Bronchial epithelial cell (primary cell): ENCODE measurements around the gene BATF. TPM values are rescaled to one million over a fixed set of nuclear protein-coding genes. Genes with fewer than 3 reads are reported as not detected.

Experiments
- DNase-seq: peaks from one replicate; pipeline ENCODE4 v3.0.0-alpha.2; 2010; ENCODE audit warnings: low read depth
- FAIRE-seq: peaks from 2 replicates; lab custom pipeline; 2011; peaks lifted over from hg19 to GRCh38; lab: Jason Lieb, UNC
- H3K27me3 ChIP-seq: 2 replicates; pipeline ENCODE4 v1.5.1; 2011; ENCODE audit warnings: low read length; ENCODE audit not compliant: control insufficient read depth, insufficient read depth
- H3K36me3 ChIP-seq: 2 replicates; pipeline ENCODE4 v1.5.1; 2011; ENCODE audit warnings: low read length; ENCODE audit not compliant: control insufficient read depth, insufficient read depth
- H3K4me3 ChIP-seq: 2 replicates; pipeline ENCODE4 v1.5.1; 2011; ENCODE audit warnings: mild to moderate bottlenecking, low read depth, low read length, control low read depth
- CTCF ChIP-seq: IDR thresholded peaks from 2 replicates; pipeline ENCODE4 v1.5.1; 2011; ENCODE audit warnings: mild to moderate bottlenecking, moderate library complexity, low read length, control low read depth, inconsistent platforms; ENCODE audit not compliant: insufficient read depth, severe bottlenecking
- total RNA-seq: library from RNA; depleted of rRNA; stranded (reverse); fragments of >200 nt; gene quantifications from 2 replicates; pipeline ENCODE4 v1.2.1, GENCODE V29; 2014

Gene BATF
- total RNA-seq, 1 donor from 2014 or later: 3.4 TPM

- DNase-seq (no peak), FAIRE-seq (no peak)
- TF ChIP-seq CTCF: no peak
- no peaks in the 10 kb centered on the region for H3K27me3 ChIP-seq
- H3K36me3 ChIP-seq: no peaks in the 10 kb centered on the region
- H3K4me3 ChIP-seq: no peak overlapping the region
Measured at GRCh38 chr14:75545907-75546306, 23.6 kb downstream of the BATF start.

GRCh38 chr14:75547552-75548250 lies 25.4 kb downstream of the BATF start:
- H3K36me3 ChIP-seq: no peaks in the 10 kb centered on the region

GRCh38 chr14:75548544-75548943 lies 26.3 kb downstream of the BATF start:
- H3K36me3 ChIP-seq: no peaks in the 10 kb centered on the region
- no peak for TF ChIP-seq CTCF
- no peaks in the 10 kb centered on the region for H3K27me3 ChIP-seq
- DNase-seq (no peak), FAIRE-seq (no peak)
- no peak overlapping the region for H3K4me3 ChIP-seq

More at GRCh38 chr14:75547552-75548250, 25.4 kb downstream of the BATF start:
- DNase-seq (no peak), FAIRE-seq (no peak)
- Histone ChIP-seq H3K4me3 (no peak overlapping the region), H3K27me3 (no peaks in the 10 kb centered on the region)
- TF ChIP-seq CTCF: no peak

- no peaks in the 10 kb centered on the region for H3K36me3 ChIP-seq
- FAIRE-seq: no peak
- H3K27me3 ChIP-seq: no peaks in the 10 kb centered on the region
- H3K4me3 ChIP-seq: no peak overlapping the region
- TF ChIP-seq CTCF: no peak
- DNase-seq: no peak
Measured at GRCh38 chr14:75549169-75549568, 26.9 kb downstream of the BATF start.

- Histone ChIP-seq H3K27me3 (no peaks in the 10 kb centered on the region), H3K36me3 (no peaks in the 10 kb centered on the region), H3K4me3 (no peak overlapping the region)
- no peak for FAIRE-seq
- TF ChIP-seq CTCF: no peak
- DNase-seq: no peak
Measured at GRCh38 chr14:75551021-75551420, 28.8 kb downstream of the BATF start.

- no peak for FAIRE-seq
- no peaks in the 10 kb centered on the region for H3K36me3 ChIP-seq
- no peak for TF ChIP-seq CTCF
- DNase-seq: no peak
- H3K27me3 ChIP-seq: no peaks in the 10 kb centered on the region
- H3K4me3 ChIP-seq: no peak overlapping the region
Measured at GRCh38 chr14:75553157-75553556, 30.9 kb downstream of the BATF start.
